ENCODE measurements around the gene C4orf36. TPM values are rescaled to one million over a fixed set of nuclear protein-coding genes. Genes with fewer than 3 reads are reported as not detected.
A peak's percentile ranks its signal among the peaks of the same experiment; 100 is the strongest.

Gene C4orf36
- total RNA-seq, 1 donor from 2014 or later, result 1.3 TPM

- DNase-seq (ENCODE audit: extremely low spot score, unreplicated experiment), result no peak
- H3K4me3 Mint-ChIP-seq, result no peak overlapping the region
- no peaks in the 10 kb centered on the region for H3K9me3 Mint-ChIP-seq
- no peak overlapping the region for H3K27ac Mint-ChIP-seq
- H3K4me1 Mint-ChIP-seq (ENCODE audit: unreplicated experiment), result peaks cover 5% of the 10 kb centered on the region
- no peak for TF ChIP-seq CTCF (conservative IDR thresholded peaks at IDR 0.05)
- no peaks in the 10 kb centered on the region for H3K36me3 Mint-ChIP-seq
- no peaks in the 10 kb centered on the region for H3K27me3 Mint-ChIP-seq
Measured at GRCh38 chr4:86909546-86910295, 17.5 kb upstream of the C4orf36 start.

- Mint-ChIP-seq H3K27ac (no peak overlapping the region), H3K9me3 (no peaks in the 10 kb centered on the region), H3K4me1 (ENCODE audit: unreplicated experiment) (peaks cover 5% of the 10 kb centered on the region)
Measured at GRCh38 chr4:86908251-86908657, 16.0 kb upstream of the C4orf36 start.

DNA sequence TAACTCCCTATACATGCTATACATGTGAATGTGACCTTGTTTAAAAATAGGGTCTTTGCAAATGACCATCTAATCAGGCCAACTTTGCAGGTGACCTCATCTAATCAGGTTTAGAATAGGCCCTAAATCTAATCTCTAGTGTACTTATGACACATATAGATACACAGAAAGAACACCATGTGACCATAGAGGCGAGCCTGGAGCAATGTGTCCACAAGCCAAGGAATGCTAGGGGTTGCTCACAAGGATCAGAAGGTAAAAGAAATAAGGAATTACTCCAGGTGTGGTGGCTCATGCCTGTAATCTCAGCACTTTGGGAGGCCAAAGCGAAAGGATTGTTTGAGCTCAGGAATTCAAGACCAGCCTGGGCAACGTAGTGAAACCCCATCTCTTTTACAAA, 9.6 kb upstream of the C4orf36 start:
- no peak overlapping the region for H3K4me3 Mint-ChIP-seq
- no peaks in the 10 kb centered on the region for H3K9me3 Mint-ChIP-seq
- H3K4me1 Mint-ChIP-seq (ENCODE audit: unreplicated experiment), result no peaks in the 10 kb centered on the region
- no peak for DNase-seq (ENCODE audit: extremely low spot score, unreplicated experiment)
- no peak for TF ChIP-seq CTCF (conservative IDR thresholded peaks at IDR 0.05)
- H3K27me3 Mint-ChIP-seq, result no peaks in the 10 kb centered on the region
- H3K27ac Mint-ChIP-seq, result no peak overlapping the region
- no peaks in the 10 kb centered on the region for H3K36me3 Mint-ChIP-seq

More at GRCh38 chr4:86908251-86908657, 16.0 kb upstream of the C4orf36 start:
- DNase-seq (ENCODE audit: extremely low spot score, unreplicated experiment), result no peak
- Mint-ChIP-seq H3K36me3 (no peaks in the 10 kb centered on the region), H3K4me3 (no peak overlapping the region), H3K27me3 (no peaks in the 10 kb centered on the region)
- no peak for TF ChIP-seq CTCF (conservative IDR thresholded peaks at IDR 0.05)

DNA sequence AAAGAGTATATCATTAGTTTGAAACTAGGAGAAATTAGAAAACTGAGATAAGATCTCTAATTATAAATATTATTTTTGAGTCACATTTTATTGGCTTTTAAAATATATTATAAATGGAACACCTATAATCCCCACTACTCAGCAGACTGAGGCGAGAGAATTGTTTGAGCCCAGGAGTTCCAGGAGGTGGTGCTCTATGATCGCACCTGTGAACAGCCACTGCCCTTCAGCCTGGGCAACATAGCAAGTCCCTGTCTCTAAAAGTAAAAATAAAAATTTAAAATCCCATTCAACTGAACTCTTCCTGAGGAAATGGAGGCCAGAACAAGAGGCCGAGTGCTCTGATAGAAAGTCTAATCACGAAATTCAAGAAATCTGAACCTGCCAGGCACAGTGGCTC, 6.3 kb upstream of the C4orf36 start:
- TF ChIP-seq CTCF (conservative IDR thresholded peaks at IDR 0.05), result peak; percentile 39
- Mint-ChIP-seq H3K36me3 (no peaks in the 10 kb centered on the region), H3K27ac (no peak overlapping the region), H3K4me1 (ENCODE audit: unreplicated experiment) (no peaks in the 10 kb centered on the region), H3K9me3 (no peaks in the 10 kb centered on the region), H3K4me3 (no peak overlapping the region), H3K27me3 (no peaks in the 10 kb centered on the region)
- DNase-seq (ENCODE audit: extremely low spot score, unreplicated experiment), result no peak

DNA sequence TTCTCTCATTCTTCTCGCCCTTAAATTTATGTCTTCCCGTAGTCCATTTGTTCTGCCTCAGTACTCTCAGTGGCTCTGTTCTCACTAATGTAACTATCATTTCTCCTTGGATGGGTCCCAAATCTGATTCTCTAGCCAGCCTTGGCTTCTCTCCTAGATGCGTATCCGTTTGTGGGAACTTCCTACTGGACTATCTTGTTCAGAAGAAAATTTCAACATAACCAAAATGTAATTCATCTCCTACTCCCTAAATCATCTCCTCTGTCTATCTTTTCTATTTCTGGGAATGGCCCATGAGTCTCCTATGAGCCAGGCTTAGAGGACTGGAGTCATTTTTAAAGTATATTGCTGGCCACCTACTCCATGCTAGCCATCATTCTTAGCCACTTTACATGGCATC, 4.4 kb upstream of the C4orf36 start:
- Mint-ChIP-seq H3K27me3 (no peaks in the 10 kb centered on the region), H3K36me3 (peaks cover 3% of the 10 kb centered on the region), H3K9me3 (peaks cover 4% of the 10 kb centered on the region), H3K4me3 (no peak overlapping the region), H3K4me1 (ENCODE audit: unreplicated experiment) (peaks cover 6% of the 10 kb centered on the region), H3K27ac (no peak overlapping the region)
- TF ChIP-seq CTCF (conservative IDR thresholded peaks at IDR 0.05), result no peak
- no peak for DNase-seq (ENCODE audit: extremely low spot score, unreplicated experiment)
